CD4-positive, alpha-beta T cell (primary cell): ENCODE data around the gene SLC25A51. TPM values are rescaled to one million over a fixed set of nuclear protein-coding genes. Genes with fewer than 3 reads are reported as not detected.

Source experiments
- ATAC-seq: fragments of 200-7000 bp; cut with Tn5 transposase; one replicate; pipeline ENCODE4 v1.10.0; 2022; ENCODE audit warnings: mild to moderate bottlenecking; ENCODE audit not compliant: poor library complexity
- CTCF ChIA-PET: fragments of 350-600 bp; sonication (Branson Sonifier 250); formaldehyde crosslinking; loops from one replicate; lab custom pipeline; 2021; ENCODE audit warnings: antibody characterized with exemption, inconsistent platforms; lab: Charles Lee
- POLR2A ChIA-PET: fragments of 350-600 bp; sonication (Branson Sonifier 250); formaldehyde crosslinking; loops from one replicate; lab custom pipeline; 2021; ENCODE audit warnings: antibody characterized with exemption, inconsistent platforms; lab: Charles Lee
- DNase-seq, 14 experiments: peaks; one replicate each; pipeline ENCODE4 v3.0.0-alpha.2; 2013 to 2020; ENCODE audit warnings: mixed read lengths in 2 of 14
- H3K27ac ChIP-seq, 2 donors: one replicate each; pipeline versions ENCODE4 v1.5.1 to v1.7.0; 2013; ENCODE audit warnings: low read length in 2 of 2, low read depth in 1 of 2, mild to moderate bottlenecking in 1 of 2
- H3K27me3 ChIP-seq, 2 experiments: 1 replicate in 1 of 2; 2 replicates in 1 of 2; pipeline versions ENCODE4 v1.6.1 to v1.7.0; 2013; ENCODE audit warnings: low read length in 2 of 2, control low read depth in 1 of 2, mild to moderate bottlenecking in 1 of 2, moderate library complexity in 1 of 2; ENCODE audit not compliant: insufficient read depth in 2 of 2, control insufficient read depth in 1 of 2
- H3K36me3 ChIP-seq: one replicate; pipeline ENCODE4 v1.6.1; 2013; ENCODE audit warnings: low read length, control low read depth; ENCODE audit not compliant: insufficient read depth
- H3K4me1 ChIP-seq: one replicate; pipeline ENCODE4 v1.6.1; 2013; ENCODE audit warnings: low read length, control low read depth; ENCODE audit not compliant: insufficient read depth
- H3K4me3 ChIP-seq: one replicate; pipeline ENCODE4 v1.5.1; 2013; ENCODE audit warnings: mild to moderate bottlenecking, low read length, moderate library complexity
- H3K9me3 ChIP-seq, 2 experiments: 1 replicate in 1 of 2; 2 replicates in 1 of 2; pipeline versions ENCODE4 v1.6.1 to v1.7.0; 2013; ENCODE audit warnings: low read length in 2 of 2, mild to moderate bottlenecking in 2 of 2, control low read depth in 1 of 2, moderate library complexity in 1 of 2; ENCODE audit not compliant: control insufficient read depth in 1 of 2, insufficient read depth in 1 of 2
- H3K27ac Mint-ChIP-seq: one replicate; pipeline ENCODE4 v1.8.0; 2020; ENCODE audit warnings: mixed read lengths
- H3K27me3 Mint-ChIP-seq: one replicate; pipeline ENCODE4 v1.8.0; 2021; ENCODE audit warnings: mixed read lengths
- H3K36me3 Mint-ChIP-seq: one replicate; pipeline ENCODE4 v1.8.0; 2021; ENCODE audit warnings: low read depth, mixed read lengths
- H3K4me1 Mint-ChIP-seq: one replicate; pipeline ENCODE4 v1.8.0; 2021; ENCODE audit warnings: low read depth, mixed read lengths
- H3K4me3 Mint-ChIP-seq: one replicate; pipeline ENCODE4 v1.8.0; 2020; ENCODE audit warnings: mild to moderate bottlenecking, mixed read lengths
- H3K9me3 Mint-ChIP-seq: one replicate; pipeline ENCODE4 v1.8.0; 2020; ENCODE audit warnings: mixed read lengths
- intact Hi-C, 2 experiments: fragments of 100-400 bp; cut with DNase I in 1 of 2; cut with micrococcal nuclease in 1 of 2; formaldehyde crosslinking; loops; one replicate each; pipeline versions ENCODE4 v1.15.1 to v1.9.0; 2023 to 2025; cut with DNase I, micrococcal nuclease
- total RNA-seq, 174 experiments: library from RNA in 2 of 174; stranded (reverse) in 2 of 174; gene quantifications; one replicate each; pipeline ENCODE4 v1.2.3 and lab custom pipeline; 2021 to 2026
- TF ChIP-seq, protein P1 (sequence below): fragments of 200-600 bp; IDR thresholded peaks from one replicate; pipeline ENCODE4 v1.8.0; 2022; ENCODE audit warnings: antibody characterized with exemption, mild to moderate bottlenecking

SLC25A51 gene
- total RNA-seq, 2 experiments from 2014 or later: 13.3 to 13.8 TPM

DNA sequence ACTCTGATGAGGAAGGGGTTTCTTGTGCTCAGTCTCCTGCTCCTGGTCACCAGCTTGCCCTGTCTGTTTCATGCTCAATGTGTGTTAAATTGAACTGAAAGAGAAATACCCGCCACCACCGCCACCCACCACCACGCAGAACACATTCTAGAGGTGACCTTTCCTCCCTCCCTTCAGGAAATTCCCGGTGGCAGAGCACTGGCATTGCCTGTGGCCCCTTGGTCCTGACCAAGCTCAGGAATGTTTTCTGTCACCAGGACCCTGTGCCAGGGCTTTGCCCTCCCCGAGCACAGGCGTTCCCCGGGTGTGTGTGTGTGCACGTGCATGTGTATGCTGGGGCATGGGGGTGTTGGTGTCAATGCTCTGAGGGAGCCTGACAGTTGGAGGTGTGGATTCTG is 10.2 kb upstream of the SLC25A51 start:
- Histone ChIP-seq H3K4me1 (no peaks in the 10 kb centered on the region), H3K36me3 (no peaks in the 10 kb centered on the region), H3K4me3 (no peak overlapping the region), H3K27me3 (no peaks in the 10 kb centered on the region), H3K9me3 (no peaks in the 10 kb centered on the region), H3K27ac (no peak overlapping the region)
- TF ChIP-seq, protein P1, sequence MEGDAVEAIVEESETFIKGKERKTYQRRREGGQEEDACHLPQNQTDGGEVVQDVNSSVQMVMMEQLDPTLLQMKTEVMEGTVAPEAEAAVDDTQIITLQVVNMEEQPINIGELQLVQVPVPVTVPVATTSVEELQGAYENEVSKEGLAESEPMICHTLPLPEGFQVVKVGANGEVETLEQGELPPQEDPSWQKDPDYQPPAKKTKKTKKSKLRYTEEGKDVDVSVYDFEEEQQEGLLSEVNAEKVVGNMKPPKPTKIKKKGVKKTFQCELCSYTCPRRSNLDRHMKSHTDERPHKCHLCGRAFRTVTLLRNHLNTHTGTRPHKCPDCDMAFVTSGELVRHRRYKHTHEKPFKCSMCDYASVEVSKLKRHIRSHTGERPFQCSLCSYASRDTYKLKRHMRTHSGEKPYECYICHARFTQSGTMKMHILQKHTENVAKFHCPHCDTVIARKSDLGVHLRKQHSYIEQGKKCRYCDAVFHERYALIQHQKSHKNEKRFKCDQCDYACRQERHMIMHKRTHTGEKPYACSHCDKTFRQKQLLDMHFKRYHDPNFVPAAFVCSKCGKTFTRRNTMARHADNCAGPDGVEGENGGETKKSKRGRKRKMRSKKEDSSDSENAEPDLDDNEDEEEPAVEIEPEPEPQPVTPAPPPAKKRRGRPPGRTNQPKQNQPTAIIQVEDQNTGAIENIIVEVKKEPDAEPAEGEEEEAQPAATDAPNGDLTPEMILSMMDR: no peak
- intact Hi-C loops: loop anchor here (1.0 to 5.0 kb wide), 5 partner anchors 148 to 432 kb away; no protein-coding TSS in a partner anchor
- ATAC-seq (no peak), DNase-seq (no peak)
- Mint-ChIP-seq H3K4me1 (no peaks in the 10 kb centered on the region), H3K9me3 (no peaks in the 10 kb centered on the region), H3K27me3 (peaks cover 5% of the 10 kb centered on the region), H3K36me3 (no peaks in the 10 kb centered on the region), H3K27ac (no peak overlapping the region), H3K4me3 (no peak overlapping the region)
- CTCF ChIA-PET: interaction anchor here (0.6 to 2.0 kb wide), 8 partner anchors 9 to 518 kb away, joined by 3 to 13 read pairs (median 4); partner anchors contain the start of gene SHB
- POLR2A ChIA-PET: no interaction called here

DNA sequence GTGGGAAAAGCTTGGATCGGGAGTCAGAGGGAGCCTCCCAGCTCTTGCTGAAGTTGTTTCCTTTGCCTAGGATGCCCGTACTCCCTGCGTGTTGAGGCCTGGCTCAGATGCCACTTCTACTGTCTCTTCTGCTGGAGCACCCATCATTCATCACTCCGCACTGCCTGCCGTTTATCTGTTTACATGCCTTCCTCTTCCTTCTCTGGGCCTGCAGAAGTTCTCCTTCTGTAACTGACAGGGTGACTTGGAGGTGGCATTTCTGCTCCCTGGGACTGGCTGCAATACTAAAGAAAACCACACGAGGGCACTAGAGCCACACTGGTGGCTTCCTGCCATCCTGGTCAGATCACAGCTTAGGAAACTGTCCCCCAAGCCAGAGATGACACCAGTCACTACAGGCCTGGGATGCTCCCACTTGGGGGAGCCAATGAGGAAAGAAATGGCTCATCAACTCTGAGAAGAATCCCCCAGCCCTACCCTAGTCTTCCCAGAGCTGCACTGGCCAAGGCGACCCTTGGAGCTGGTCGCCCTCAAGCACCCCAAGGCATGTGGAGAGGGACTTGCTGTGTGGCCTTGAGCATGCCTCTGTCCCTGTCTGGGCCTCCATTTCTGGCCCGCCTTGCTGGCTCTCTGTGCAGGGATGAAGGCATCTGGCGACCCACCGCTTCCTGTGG is 9.7 kb upstream of the SLC25A51 start:
- H3K4me1 ChIP-seq: no peaks in the 10 kb centered on the region
- TF ChIP-seq, protein P1: peak; percentile 95
- no peaks in the 10 kb centered on the region for H3K36me3 Mint-ChIP-seq
- ChIA-PET POLR2A (no interaction called here), CTCF (interaction anchor here (0.7 to 2.0 kb wide), 7 partner anchors 9 to 519 kb away, joined by 3 to 13 read pairs (median 5); partner anchors contain the start of gene SHB)
- intact Hi-C loops: loop anchor here (1.0 to 5.0 kb wide), 10 partner anchors 149 to 520 kb away; no protein-coding TSS in a partner anchor
- no peaks in the 10 kb centered on the region for H3K36me3 ChIP-seq
- H3K4me3 ChIP-seq: no peak overlapping the region
- H3K27ac ChIP-seq: no peak overlapping the region
- no peak overlapping the region for H3K4me3 Mint-ChIP-seq
- H3K27me3 Mint-ChIP-seq: peaks cover 5% of the 10 kb centered on the region
- no peaks in the 10 kb centered on the region for H3K9me3 Mint-ChIP-seq
- no peak overlapping the region for H3K27ac Mint-ChIP-seq
- H3K27me3 ChIP-seq: no peaks in the 10 kb centered on the region
- no peaks in the 10 kb centered on the region for H3K4me1 Mint-ChIP-seq
- DNase-seq (peak; percentile 58 to 85 (median 76)), ATAC-seq (peak; percentile 90)
- H3K9me3 ChIP-seq: no peaks in the 10 kb centered on the region

DNA sequence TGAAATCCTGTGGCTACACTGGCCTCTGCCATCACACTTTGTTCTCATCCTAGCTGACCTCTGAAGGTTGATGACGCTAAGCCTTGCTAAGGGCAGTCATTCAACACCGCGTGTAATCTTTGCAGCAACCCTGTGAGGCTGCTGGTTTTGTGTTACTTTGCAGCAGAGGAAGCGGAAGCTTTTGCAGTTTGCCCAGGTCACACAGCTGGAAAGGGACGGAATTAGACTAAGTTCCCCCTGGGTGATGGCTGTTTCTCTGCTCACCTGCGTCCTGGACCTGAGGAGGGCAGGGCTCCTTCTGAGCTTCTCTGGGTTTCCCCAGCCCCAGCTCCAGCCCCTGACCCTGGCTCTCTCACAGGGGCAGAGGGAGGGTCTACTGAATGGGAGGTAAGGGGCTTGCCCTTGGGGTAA is 7.3 kb upstream of the SLC25A51 start:
- intact Hi-C loops: loop anchor here (5.0 kb wide), 4 partner anchors 151 to 429 kb away; no protein-coding TSS in a partner anchor

More for the DNA sequence above, 7.3 kb upstream of the SLC25A51 start:
- Mint-ChIP-seq H3K4me1 (no peaks in the 10 kb centered on the region), H3K36me3 (no peaks in the 10 kb centered on the region), H3K4me3 (no peak overlapping the region), H3K27me3 (peaks cover 5% of the 10 kb centered on the region), H3K9me3 (no peaks in the 10 kb centered on the region), H3K27ac (no peak overlapping the region)
- ChIA-PET POLR2A (no interaction called here), CTCF (no interaction called here)
- Histone ChIP-seq H3K4me3 (no peak overlapping the region), H3K27ac (no peak overlapping the region), H3K9me3 (no peaks in the 10 kb centered on the region), H3K4me1 (no peaks in the 10 kb centered on the region), H3K36me3 (no peaks in the 10 kb centered on the region), H3K27me3 (no peaks in the 10 kb centered on the region)
- DNase-seq (no peak), ATAC-seq (no peak)
- TF ChIP-seq, protein P1: no peak
